ENCODE measurements around the gene WNT7A. TPM values are rescaled to one million over a fixed set of nuclear protein-coding genes. Genes with fewer than 3 reads are reported as not detected.
"Not testable (repeated sequence)": the region's sequence is repeated elsewhere in the genome, so short reads cannot be mapped to it uniquely, and the experiment has no call there.

The WNT7A gene
- total RNA-seq, 1 donor from 2014 or later = not detected

DNA sequence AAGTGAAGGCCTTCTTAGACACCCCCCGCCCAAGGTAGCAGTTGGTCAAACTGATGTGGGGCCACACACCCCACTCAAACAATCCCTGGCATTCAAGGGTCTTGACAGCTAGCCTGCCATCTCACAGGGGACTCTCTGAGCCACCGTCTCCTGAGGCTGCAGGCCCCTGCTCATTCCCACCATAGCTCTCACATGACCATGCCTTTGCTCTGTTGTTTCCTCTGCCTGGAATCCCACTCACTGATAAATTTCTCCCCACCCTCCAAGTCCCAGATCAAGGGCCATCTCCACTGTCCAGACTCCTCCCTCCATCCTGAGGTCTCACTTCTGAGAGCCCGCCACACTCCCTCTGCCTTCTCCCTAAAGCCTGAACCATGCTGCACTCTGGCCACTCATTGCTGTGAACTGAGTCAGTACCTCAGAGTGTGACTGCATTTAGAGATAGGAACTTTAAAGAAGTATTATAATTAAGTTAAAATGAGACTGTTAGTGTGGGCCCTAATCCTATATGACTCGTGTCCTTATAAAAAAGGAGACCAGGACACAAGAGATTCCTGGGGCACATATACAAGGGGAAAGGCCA is 10.0 kb downstream of the WNT7A start:
- no peak for DNase-seq (ENCODE audit: low spot score)
- intact Hi-C loops (cut with DNase I) = loop anchor here (2.0 kb wide), 1 partner anchor 697 kb away; no protein-coding TSS in a partner anchor
- ATAC-seq = no peak

DNA sequence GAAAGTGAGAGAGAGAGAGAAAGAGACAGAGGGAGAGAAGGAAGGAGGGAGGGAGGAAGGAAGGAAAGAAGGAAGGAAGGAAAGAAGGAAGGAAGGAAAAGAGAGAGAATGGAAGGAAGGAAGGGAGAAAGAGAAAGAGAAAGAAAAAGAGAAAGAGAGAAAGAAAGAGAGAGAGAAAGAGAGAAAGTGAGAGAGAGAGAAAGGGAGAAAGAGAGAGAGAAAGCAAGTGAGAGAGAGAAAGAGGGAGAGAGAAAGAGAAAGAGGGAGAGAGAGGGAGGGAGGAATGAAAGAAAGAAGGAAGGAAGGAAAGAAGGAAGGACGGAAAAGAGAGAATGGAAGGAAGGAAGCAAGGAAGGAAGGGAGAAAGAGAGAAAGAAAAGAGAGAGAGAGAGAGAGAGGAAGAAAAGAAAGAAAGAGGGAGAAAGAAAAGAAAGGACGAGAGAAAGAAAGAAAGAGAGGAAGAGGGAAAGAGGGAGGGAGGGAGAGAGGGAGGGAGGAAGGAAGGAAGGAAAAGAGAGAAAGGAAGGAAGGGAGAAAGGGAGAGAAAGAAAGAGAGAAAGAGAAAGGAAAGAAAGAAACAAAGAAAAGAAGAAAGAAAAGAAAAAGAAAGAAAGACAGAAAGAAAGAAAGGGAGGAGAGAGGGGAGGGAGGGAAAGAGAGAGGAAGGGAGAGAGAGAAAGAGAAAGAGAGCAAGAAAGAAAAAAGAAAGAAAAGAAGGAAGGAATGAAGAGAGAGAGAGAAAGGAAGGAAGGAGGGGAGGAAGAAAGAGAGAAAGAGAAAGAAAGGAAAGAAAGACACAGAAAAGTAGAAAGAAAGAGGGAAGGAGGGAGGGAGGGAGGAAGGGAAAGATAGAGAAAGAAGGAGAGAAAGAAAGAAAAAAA is 10.8 kb downstream of the WNT7A start:
- no peak for ATAC-seq
- no peak for DNase-seq (ENCODE audit: low spot score)
- intact Hi-C loops (cut with DNase I) = loop anchor here (2.0 kb wide), 1 partner anchor 696 kb away; no protein-coding TSS in a partner anchor

GRCh38 chr3:13867732-13868131 is 12.1 kb downstream of the WNT7A start:
- no peak for DNase-seq (ENCODE audit: low spot score)
- no peak for ATAC-seq

GRCh38 chr3:13866041-13866965 is 13.6 kb downstream of the WNT7A start:
- intact Hi-C loops (cut with DNase I) = no loop called here
- no peak for DNase-seq (ENCODE audit: low spot score)

More at GRCh38 chr3:13867732-13868131, 12.1 kb downstream of the WNT7A start:
- intact Hi-C loops (cut with DNase I) = loop anchor here (2.0 kb wide), 1 partner anchor 695 kb away; no protein-coding TSS in a partner anchor

GRCh38 chr3:13865581-13865980 is 14.3 kb downstream of the WNT7A start:
- no peak for ATAC-seq
- intact Hi-C loops (cut with DNase I) = no loop called here
- DNase-seq (ENCODE audit: low spot score) = no peak

More at GRCh38 chr3:13866041-13866965, 13.6 kb downstream of the WNT7A start:
- ATAC-seq = no peak

DNA sequence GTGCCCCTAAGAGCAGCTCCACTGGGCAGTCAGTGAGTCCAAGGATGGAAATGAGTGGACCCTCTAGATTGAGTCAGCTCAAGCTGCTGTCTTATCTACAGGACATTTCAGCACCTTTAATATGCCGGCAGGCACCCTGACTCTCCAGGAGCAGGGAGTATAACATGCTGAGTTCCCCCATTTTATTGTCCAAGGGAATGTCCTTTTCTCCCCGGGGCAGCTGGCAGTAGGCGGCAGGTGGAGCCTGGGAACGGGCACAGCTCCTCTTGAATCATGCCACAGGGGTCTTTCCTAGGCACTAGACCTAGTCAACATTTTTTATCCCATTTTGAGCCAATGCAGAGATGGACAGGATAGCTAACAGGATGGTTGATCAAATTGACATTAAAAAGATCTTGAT is 14.8 kb downstream of the WNT7A start:
- ATAC-seq (no peak), DNase-seq (ENCODE audit: low spot score) (no peak)
- intact Hi-C loops (cut with DNase I) = no loop called here

GRCh38 chr3:13863965-13864595 is 15.8 kb downstream of the WNT7A start:
- DNase-seq (ENCODE audit: low spot score) (no peak), ATAC-seq (no peak)
- intact Hi-C loops (cut with DNase I) = no loop called here

DNA sequence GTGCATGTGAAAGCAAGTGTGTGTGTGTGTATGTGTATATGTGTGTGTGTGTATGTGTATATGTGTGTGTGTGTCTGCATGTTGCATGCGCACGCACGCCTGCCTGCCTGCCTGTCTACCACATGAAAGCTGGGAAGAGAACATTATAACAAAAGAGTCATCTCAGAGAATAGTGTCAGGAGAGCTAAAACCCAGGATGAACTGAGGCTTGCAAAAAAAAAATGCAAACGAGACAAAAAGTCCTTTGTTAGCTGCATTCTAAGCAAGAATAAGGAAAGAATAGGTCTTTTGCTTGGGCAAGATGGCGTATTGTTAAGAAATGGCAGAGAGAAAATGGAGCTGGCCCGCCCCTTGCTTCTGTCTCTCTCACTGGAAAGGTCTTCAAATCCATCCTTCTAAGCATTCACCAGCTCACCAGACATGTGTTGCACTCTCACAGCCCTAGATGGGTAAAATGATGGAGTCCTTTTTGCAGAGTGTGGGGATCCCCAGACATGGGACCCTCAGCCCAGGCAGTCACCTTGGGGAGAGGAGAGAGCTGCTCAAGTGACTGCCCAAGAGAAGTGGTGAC is 16.4 kb downstream of the WNT7A start:
- ATAC-seq = no peak
- intact Hi-C loops (cut with DNase I) = no loop called here
- no peak for DNase-seq (ENCODE audit: low spot score)

DNA sequence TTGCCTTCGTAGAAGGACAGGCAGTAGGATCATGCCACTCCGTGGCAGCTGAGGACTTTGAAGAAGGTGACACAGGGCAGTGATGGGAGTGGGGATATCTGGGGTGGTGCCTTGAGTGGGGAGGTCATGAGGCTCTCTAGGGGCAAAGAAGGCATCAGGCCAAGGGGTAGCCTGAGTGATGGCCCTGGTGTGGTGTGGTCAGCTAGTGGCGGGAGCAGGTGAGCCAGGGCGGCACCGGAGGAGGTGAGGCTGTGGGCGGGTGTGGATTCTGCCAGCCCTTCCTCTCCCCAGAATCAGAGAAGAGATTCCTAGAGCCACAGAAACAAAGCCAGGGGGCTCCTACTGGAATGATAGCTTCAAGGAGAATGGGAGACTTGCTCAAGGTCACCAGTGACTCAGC is 18.4 kb downstream of the WNT7A start:
- intact Hi-C loops (cut with DNase I) = no loop called here
- no peak for ATAC-seq
- no peak for DNase-seq (ENCODE audit: low spot score)

DNA sequence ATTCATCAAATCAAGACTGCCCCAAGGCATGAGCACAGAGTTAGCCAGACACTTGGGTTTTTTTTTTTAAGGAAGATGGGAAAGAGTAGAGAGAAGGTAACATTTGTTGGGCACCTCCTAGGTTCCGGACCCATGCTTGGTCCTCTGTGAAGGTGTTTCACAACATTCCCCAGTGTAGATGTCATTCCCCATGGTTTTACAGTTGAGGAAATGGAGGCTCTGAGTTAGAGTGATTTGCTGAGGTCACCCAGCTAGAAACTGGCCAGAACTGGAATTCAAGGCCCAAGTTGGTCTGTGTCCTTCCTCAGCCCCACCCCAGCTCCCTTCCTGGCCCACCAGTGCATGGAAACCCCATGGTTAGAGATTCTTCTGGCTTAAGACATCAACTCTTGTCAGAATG is 19.9 kb downstream of the WNT7A start:
- intact Hi-C loops (cut with DNase I) = no loop called here
- ATAC-seq (no peak), DNase-seq (ENCODE audit: low spot score) (no peak)

DNA sequence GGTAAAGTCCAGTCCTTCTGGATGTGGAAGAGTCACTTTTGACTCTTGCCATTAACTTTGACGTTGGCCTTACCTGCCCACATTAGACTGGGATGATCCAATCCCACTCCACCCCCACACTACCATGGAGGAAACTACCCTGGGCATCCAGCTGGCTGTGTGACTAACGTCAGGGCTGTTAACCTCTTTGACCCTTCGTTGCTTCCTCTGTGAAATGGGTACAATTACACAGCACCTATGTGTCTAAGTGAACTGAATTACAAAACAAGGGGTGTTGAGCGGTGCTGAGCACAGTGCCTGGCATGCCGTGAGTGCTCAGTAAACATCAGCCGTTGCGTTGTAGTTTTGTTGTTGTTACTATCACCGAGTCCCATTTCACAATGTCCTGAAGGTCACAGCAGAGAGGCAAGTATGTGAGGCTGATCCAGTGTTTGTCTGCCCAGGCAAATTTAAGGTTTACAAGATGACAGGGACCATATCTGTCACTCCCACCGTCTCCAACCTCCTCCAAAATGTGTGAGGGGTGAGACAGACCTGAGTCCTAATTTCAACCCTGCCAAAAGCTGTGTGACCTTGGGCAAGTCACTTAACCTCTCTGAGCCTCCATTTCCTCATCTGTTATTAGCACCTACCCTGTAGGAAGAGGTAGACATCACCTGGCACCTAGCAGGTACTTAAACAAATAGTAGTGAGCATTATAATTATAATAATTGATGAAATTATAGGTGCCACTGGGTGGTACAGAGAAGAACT is 20.9 kb downstream of the WNT7A start:
- intact Hi-C loops (cut with DNase I) = no loop called here
- ATAC-seq (no peak), DNase-seq (ENCODE audit: low spot score) (no peak)

DNA sequence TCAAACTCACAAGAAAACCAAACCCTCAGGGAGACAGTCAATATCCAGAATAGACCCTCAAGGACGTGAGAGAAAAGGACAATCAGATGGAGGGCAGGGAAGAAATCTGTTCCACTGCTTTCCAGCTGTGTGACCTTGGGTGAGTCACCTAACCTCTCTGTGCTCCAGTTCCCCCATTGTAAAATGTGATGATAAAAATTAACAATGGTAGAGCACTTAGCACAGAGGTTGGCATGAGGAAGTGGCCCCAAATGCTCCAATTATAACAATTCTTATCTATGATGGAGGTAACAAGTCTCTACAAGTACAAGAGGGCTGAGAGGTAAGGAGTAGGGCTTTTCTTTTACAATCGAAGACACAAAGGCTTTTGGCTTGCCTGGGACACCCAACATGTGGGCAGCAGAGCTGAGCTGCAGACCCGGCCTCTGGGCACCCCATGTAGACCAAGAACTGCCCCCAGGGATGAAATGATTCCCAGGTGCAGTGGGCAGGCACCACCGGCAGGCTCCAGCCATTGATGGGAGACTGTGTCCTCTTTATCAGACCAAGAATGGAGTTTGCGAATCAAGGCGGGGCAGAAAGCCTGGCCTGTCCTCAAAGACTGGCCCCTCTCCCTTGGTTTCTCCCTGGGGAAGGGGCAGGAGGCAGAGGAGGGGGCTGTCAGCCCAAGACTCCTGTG is 22.0 kb downstream of the WNT7A start:
- ATAC-seq = no peak
- no peak for DNase-seq (ENCODE audit: low spot score)
- intact Hi-C loops (cut with DNase I) = no loop called here

GRCh38 chr3:13856628-13857027 is 23.2 kb downstream of the WNT7A start:
- ATAC-seq; DNase-seq (ENCODE audit: low spot score); intact Hi-C loops (cut with DNase I): not testable (repeated sequence)

- ATAC-seq (peak; percentile 29), DNase-seq (ENCODE audit: low spot score) (no peak)
- intact Hi-C loops (cut with DNase I) = no loop called here
Measured at GRCh38 chr3:13856006-13856405, 23.9 kb downstream of the WNT7A start.

- intact Hi-C loops (cut with DNase I) = no loop called here
- no peak for ATAC-seq
- no peak for DNase-seq (ENCODE audit: low spot score)
Measured at GRCh38 chr3:13854492-13854891, 25.4 kb downstream of the WNT7A start.

- DNase-seq (ENCODE audit: low spot score) (no peak), ATAC-seq (no peak)
- intact Hi-C loops (cut with DNase I) = no loop called here
Measured at GRCh38 chr3:13853978-13854296, 25.9 kb downstream of the WNT7A start.

DNA sequence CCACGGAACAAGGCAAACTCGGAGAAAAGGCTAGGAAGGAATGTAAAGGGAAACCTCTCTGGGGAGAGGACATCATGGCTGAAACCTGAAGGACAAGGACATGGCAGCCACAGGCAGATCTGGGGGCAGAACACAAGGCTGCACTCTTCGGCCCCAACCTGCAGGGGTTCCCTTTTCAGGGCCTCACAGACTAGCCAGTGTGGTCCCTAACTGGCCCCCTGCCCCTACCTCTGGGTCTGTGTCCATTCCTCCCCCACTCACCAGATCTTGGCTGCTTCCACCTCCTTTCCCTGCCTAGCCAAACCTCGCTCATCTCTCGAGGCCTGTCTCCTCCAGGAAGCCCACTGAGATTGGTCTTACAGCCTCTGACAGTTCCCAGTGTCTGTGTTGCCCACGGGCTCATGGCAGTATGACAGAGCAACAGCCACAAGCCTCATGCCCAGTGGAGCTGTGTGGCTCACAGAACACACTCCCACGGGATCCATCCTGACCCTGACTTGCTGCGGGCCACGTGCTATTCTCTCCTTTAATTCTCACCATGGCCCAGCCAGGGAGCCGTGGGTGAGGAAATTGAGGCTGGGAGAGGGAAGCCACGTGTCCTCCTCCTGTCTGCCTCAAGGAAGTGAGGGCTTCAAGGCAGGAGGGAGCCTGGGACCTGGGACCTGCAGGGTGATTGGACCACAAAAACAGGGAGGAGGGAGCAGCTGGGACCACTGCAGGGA is 26.5 kb downstream of the WNT7A start:
- intact Hi-C loops (cut with DNase I) = no loop called here
- DNase-seq (ENCODE audit: low spot score) = no peak
- no peak for ATAC-seq

All from sciatic nerve (tissue), 2 donors.